ENCODE results near the gene CHID1.

Gene CHID1

DNA sequence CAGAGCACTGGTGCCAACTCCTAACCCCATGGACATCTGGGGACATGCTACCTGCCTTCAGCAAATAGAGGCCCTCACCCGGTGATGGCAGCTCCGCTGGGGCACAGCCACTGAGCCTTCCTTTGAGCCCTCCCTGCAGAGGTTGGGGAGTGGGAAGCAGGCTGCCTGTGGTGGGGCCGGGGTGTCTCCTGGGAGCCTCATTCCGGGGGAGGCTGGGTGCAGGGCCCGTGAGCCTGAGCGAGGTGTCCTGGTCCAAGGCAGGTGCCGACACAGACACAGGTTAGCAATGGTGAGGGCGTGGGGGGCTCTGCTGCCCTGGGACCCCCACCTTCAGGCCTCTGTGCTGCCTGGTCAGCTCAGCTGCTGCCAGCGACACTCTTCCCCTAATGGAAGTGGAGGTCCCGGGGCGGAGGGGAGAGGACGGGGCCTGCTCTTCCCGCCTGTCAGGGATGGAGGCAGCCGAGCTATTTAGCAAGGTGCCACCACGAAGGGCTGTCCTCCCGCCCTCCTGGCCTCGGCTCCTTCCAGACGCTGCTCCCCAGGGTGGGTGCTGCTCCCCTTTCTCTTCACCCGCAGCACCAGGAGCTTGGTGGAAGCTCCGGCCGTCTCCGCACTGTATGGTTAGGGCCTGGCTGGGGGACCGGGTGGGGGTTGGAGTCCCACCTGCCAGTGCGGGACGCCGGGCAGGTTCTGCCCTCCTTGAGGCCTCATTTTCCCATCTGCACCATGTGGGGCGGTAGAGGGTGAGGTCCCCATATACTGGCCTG lies 56.7 kb downstream of the CHID1 start:
- no peak overlapping the region for H3K27ac ChIP-seq
- TF ChIP-seq, protein P1, sequence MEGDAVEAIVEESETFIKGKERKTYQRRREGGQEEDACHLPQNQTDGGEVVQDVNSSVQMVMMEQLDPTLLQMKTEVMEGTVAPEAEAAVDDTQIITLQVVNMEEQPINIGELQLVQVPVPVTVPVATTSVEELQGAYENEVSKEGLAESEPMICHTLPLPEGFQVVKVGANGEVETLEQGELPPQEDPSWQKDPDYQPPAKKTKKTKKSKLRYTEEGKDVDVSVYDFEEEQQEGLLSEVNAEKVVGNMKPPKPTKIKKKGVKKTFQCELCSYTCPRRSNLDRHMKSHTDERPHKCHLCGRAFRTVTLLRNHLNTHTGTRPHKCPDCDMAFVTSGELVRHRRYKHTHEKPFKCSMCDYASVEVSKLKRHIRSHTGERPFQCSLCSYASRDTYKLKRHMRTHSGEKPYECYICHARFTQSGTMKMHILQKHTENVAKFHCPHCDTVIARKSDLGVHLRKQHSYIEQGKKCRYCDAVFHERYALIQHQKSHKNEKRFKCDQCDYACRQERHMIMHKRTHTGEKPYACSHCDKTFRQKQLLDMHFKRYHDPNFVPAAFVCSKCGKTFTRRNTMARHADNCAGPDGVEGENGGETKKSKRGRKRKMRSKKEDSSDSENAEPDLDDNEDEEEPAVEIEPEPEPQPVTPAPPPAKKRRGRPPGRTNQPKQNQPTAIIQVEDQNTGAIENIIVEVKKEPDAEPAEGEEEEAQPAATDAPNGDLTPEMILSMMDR (conservative IDR thresholded peaks at IDR 0.05): no peak

DNA sequence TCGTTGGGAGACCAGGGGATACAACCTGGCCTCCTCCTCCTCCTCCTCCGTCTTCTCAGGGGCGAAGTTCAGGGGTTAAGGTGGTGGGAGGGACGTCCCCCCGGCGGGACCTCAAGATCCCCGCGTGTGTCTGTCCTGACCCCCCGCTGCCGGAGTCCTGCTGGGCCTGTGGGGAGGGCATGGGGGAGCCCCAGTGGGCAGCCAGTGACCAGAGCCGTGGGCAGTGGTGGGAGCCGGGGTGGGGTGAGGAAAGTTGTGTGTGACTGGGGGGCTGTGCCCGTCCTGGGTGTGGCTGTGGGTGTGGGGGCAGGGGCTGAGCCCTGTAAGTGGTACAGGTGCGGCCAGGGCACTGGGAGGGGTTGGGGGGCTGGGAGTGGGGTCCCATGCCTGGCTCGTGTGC lies 57.8 kb downstream of the CHID1 start:
- TF ChIP-seq, protein P1 (conservative IDR thresholded peaks at IDR 0.05): no peak
- H3K27ac ChIP-seq: no peak overlapping the region

DNA sequence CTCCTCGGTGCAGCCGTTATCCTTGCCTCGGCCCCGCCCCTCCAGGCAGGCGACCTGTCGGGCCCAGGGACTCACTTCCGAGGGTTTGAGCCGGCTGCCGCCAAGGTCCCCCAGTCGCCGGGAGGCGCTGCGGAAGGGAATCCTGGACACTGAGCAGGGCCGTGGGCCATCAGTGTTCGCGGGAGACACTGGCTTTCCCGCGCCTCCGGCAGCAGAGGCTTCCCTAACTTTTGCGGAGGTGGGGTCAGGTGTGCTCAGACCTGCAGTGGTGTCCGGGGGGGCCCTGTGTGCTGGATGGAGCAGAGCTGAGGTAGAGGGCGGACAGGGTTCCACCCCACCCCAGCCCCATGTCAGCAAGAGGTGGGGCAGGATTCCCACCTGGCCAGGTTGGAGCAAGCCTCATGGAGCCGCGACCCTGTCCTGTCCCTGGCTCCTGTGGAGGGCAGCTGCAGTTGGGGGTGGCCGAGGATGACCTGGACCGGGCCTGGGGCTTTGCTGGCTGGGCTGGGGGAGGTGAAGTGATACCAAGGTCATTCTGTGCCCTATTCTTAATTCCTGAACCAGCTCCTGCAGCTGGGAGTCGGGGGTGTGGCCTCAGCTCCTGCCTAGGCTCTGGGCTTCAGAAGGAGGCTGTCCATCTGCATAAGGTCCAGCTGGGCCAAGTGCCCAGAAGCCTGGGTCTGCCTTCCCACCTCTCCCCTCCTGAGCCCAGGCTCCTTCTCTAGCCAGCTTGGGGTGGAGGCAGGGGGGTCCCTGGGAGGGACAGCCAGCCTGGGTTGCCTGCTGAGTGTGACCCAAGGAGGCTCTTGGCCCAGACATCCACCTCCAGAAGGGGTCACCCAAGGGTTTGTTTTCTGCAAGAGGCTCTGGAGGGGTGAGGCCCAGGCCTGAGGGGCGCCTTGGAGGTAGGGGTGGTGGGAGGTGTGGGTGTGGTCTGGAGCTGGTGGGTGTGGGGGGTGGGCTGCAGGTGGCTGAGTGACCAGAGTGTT lies 59.5 kb downstream of the CHID1 start:
- TF ChIP-seq, protein P1 (conservative IDR thresholded peaks at IDR 0.05): 0 out of 2 replicates have a peak, but pooled peaks have one; percentile 7
- peak overlapping the region; percentile 68; the same call in 1 of the 2 replicates for H3K27ac ChIP-seq

DNA sequence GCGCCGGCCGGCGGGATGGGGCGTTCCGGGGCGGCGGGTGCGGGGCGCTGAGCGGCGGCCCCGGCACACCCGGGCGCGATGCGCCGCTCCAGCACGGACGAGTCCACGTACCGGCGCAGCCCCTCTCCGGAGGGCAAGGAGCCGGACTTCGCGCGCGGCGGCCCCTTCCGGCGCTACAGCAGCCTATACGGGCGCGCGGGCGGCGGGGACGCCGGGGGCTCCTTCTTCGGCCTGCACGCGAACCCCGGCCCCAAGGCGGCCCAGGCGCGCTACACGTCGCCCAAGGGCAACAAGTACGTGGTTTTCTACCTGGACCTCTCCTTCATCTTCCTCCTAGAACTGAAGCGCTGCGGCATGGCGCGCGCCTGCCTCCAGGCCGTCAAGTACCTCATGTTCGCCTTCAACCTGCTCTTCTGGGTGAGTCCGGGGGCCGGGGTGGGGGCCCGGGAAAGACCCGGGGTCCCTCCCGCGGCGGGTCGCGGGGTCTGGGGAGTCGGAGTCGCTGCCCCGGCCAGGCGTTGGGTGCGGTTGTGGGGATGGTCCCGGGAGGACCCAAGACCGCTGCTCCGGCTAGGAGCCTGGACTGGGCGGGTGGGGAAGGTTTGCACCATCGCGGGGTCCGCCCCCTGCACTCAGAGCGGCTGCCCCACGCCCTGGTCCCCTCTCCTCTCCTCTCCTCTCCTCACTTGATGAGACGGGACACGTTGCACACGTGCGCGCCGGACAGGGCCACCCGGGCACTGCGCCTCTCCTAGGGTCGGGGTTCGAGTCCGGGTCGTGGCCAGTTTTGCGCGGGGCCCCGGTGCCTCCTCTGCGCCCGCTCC lies 60.4 kb downstream of the CHID1 start:
- TF ChIP-seq, protein P1 (conservative IDR thresholded peaks at IDR 0.05): no peak
- peak overlapping the region; percentile 68 for H3K27ac ChIP-seq

DNA sequence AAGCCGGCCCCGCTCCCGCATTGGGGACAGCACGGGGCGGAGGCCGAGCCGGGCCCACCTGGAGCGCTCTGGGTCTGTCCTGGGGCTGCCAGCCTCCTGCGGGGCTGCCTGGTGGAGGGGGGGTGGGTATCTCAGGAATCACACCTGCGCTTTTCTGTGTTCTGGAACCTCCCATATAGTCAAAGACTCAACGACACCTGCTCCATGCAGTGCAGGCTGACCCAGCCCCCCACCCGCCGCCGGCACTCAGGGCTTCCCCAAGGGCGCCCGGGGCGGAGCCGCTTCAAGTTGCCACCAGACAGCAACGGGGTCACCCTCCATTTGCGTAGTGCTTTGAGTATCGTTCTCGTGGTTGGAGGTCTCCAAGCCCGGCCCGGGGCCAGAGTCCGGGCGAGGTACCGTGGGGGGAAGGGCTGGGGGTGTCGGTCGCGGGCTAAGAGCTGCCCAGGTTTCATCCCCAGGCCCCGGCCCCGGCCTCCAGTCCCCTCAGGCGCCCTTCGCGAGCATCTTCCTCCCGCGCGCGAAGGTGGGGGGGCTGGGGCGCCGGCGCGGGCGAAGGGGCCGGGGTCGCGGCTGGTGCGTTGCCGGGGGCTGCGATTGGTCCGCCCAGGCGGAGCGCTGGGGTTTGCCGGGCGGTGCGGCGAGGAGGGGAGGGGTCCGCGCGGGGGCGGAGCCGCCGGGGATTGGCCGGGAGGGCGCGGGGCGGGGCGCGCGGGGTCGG lies 61.3 kb downstream of the CHID1 start:
- TF ChIP-seq, protein P1 (conservative IDR thresholded peaks at IDR 0.05): no peak
- peak overlapping the region; percentile 68 for H3K27ac ChIP-seq

DNA sequence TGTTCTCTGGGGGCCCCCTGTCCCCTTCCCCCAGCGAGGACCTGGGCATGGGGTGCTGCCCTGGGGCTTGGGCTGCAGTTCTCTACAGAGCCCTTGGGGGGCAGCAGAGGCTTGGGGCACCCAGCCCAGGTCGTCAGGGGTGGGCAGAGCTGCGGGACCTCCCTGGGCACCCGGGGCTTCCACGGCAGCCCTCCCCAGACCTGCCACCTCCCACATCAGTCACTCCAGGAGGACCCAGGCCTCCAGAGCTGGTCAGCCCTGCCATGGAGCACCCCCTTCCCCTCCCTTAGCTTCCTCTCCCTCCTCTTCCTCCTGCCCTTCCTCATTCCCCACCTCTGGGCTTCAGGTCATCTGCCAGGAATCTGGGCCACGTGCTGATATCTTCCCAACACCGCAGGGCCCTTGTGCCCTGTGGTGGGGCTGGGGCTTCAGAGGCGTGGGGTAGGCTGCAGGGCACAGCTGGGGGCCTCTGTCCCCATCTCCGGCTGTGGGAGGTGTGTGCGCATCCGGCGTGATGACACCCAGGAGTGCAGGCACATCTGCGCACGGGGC lies 62.2 kb downstream of the CHID1 start:
- H3K27ac ChIP-seq: peak overlapping the region; percentile 68

More for the DNA sequence above, 62.2 kb downstream of the CHID1 start:
- TF ChIP-seq, protein P1 (conservative IDR thresholded peaks at IDR 0.05): peak; percentile 85

Measured in VCaP (cell line).